Natural killer cell (primary cell): ENCODE data around the gene SCAPER. TPM values are rescaled to one million over a fixed set of nuclear protein-coding genes. Genes with fewer than 3 reads are reported as not detected.

ENCODE experiments used
- ATAC-seq, 3 donors: fragments of 150-1000 bp in 2 of 3; fragments of 200-7000 bp in 1 of 3; cut with Tn5 transposase; 1 replicate in 1 of 3; 2 replicates in 2 of 3; pipeline ENCODE4 v1.10.0; 2021; ENCODE audit warnings: mild to moderate bottlenecking in 2 of 3, moderate library complexity in 2 of 3
- DNase-seq, 2 donors: peaks; one replicate each; pipeline versions ENCODE4 v3.0.0 to v3.0.0-alpha.2; 2013 to 2021; ENCODE audit warnings: mixed read lengths in 1 of 2
- H3K27ac ChIP-seq: one replicate; pipeline ENCODE4 v1.5.1; 2013; ENCODE audit warnings: mild to moderate bottlenecking, low read length
- H3K27me3 ChIP-seq: one replicate; pipeline ENCODE4 v1.6.1; 2013; ENCODE audit warnings: low read length; ENCODE audit not compliant: control insufficient read depth, insufficient read depth
- H3K36me3 ChIP-seq: one replicate; pipeline ENCODE4 v1.6.1; 2013; ENCODE audit warnings: low read length; ENCODE audit not compliant: control insufficient read depth, insufficient read depth
- H3K4me1 ChIP-seq: one replicate; pipeline ENCODE4 v1.6.1; 2013; ENCODE audit warnings: low read length; ENCODE audit not compliant: control insufficient read depth, insufficient read depth
- H3K4me3 ChIP-seq: one replicate; pipeline ENCODE4 v1.5.1; 2013; ENCODE audit warnings: low read length
- H3K9me3 ChIP-seq: one replicate; pipeline ENCODE4 v1.6.1; 2013; ENCODE audit warnings: low read length; ENCODE audit not compliant: control insufficient read depth, insufficient read depth
- H3K27ac Mint-ChIP-seq, 2 donors: one replicate each; pipeline ENCODE4 v1.8.0; 2022; ENCODE audit warnings: mild to moderate bottlenecking in 2 of 2, mixed read lengths in 2 of 2, moderate library complexity in 1 of 2
- H3K27me3 Mint-ChIP-seq, 2 donors: one replicate each; pipeline ENCODE4 v1.8.0; 2022; ENCODE audit warnings: low read depth in 2 of 2, mixed read lengths in 2 of 2
- H3K36me3 Mint-ChIP-seq: one replicate; pipeline ENCODE4 v1.8.0; 2022; ENCODE audit warnings: mixed read lengths
- H3K4me1 Mint-ChIP-seq, 2 donors: one replicate each; pipeline ENCODE4 v1.8.0; 2022; ENCODE audit warnings: mixed read lengths in 2 of 2
- H3K4me3 Mint-ChIP-seq: one replicate; pipeline ENCODE4 v1.8.0; 2022; ENCODE audit warnings: mild to moderate bottlenecking, moderate library complexity, mixed read lengths
- H3K9me3 Mint-ChIP-seq, 2 donors: one replicate each; pipeline ENCODE4 v1.8.0; 2022; ENCODE audit warnings: mixed read lengths in 2 of 2
- CTCF ChIP-seq: fragments of 200-600 bp; IDR thresholded peaks from one replicate; pipeline ENCODE4 v1.8.0; 2022; ENCODE audit warnings: antibody characterized with exemption
- WGBS: methylation state at CpG from one replicate; pipeline ENCODE4 v1.1.7; 2013; ENCODE audit warnings: missing lambda C conversion rate; ENCODE audit not compliant: insufficient coverage; 5-methylcytosine and 5-hydroxymethylcytosine counted together
- intact Hi-C: fragments of 100-400 bp; cut with micrococcal nuclease; formaldehyde crosslinking; loops from one replicate; pipeline ENCODE4 v1.14.2; 2022
- total RNA-seq, 4 donors: library from RNA; stranded (reverse); fragments of 120-200 nt in 1 of 4; gene quantifications; one replicate each; pipeline versions ENCODE4 v1.2.3 to v1.2.4, GENCODE V29; 2013 to 2022

SCAPER gene
- total RNA-seq, 3 donors from 2014 or later (not counting 1 experiment from before 2014, with no cell fraction given): 48.1 to 53.6 (median 51.8) TPM

- Mint-ChIP-seq H3K9me3 (no peaks in the 10 kb centered on the region), H3K27ac (no peak overlapping the region), H3K4me3 (no peak overlapping the region), H3K27me3 (no peaks in the 10 kb centered on the region), H3K4me1 (no peaks in the 10 kb centered on the region), H3K36me3 (no peaks in the 10 kb centered on the region)
- ATAC-seq (no peak), DNase-seq (no peak)
- Histone ChIP-seq H3K27ac (no peak overlapping the region), H3K4me3 (no peak overlapping the region), H3K4me1 (no peaks in the 10 kb centered on the region), H3K36me3 (peaks cover 3% of the 10 kb centered on the region), H3K27me3 (no peaks in the 10 kb centered on the region), H3K9me3 (no peaks in the 10 kb centered on the region)
- TF ChIP-seq CTCF: no peak
- intact Hi-C loops: no loop called here
- WGBS: 97% methylated on average over 1 of the region's 1 CpG
Observed at GRCh38 chr15:76501726-76502125, 403.4 kb downstream of the SCAPER start.

DNA sequence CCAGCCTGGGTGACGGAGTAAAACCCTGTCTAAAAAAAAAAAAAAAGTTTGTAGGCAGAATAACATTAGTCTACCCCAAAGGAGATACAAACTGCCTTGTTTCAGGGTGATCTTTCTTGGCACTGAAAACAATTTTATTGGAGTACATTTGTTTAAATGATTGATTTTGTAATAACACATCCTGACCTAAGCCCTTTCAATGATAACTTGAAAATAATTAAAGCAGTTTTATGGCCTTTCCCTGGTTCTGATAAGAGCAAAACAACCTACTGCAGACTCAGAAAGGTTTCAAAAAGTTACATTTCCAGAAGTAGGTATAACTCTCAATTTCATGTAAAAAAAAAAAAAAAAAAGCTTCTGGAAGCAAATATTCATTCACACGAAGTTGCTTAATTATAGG is 404.1 kb downstream of the SCAPER start:
- H3K27ac Mint-ChIP-seq: no peak overlapping the region
- DNase-seq (no peak), ATAC-seq (no peak)
- Histone ChIP-seq H3K4me3 (no peak overlapping the region), H3K36me3 (peaks cover 3% of the 10 kb centered on the region), H3K27me3 (no peaks in the 10 kb centered on the region), H3K4me1 (no peaks in the 10 kb centered on the region), H3K9me3 (no peaks in the 10 kb centered on the region), H3K27ac (no peak overlapping the region)
- intact Hi-C loops: no loop called here
- no peaks in the 10 kb centered on the region for H3K36me3 Mint-ChIP-seq
- no peak overlapping the region for H3K4me3 Mint-ChIP-seq
- H3K9me3 Mint-ChIP-seq: no peaks in the 10 kb centered on the region
- WGBS: 92% methylated on average over 2 of the region's 2 CpGs
- no peak for TF ChIP-seq CTCF
- no peaks in the 10 kb centered on the region for H3K27me3 Mint-ChIP-seq
- no peaks in the 10 kb centered on the region for H3K4me1 Mint-ChIP-seq

GRCh38 chr15:76495487-76495886 is 409.7 kb downstream of the SCAPER start:
- DNase-seq (no peak), ATAC-seq (no peak)
- Mint-ChIP-seq H3K4me1 (no peaks in the 10 kb centered on the region), H3K27ac (no peak overlapping the region), H3K9me3 (no peaks in the 10 kb centered on the region), H3K4me3 (no peak overlapping the region), H3K36me3 (no peaks in the 10 kb centered on the region), H3K27me3 (no peaks in the 10 kb centered on the region)
- no peak overlapping the region for H3K4me3 ChIP-seq
- H3K9me3 ChIP-seq: no peaks in the 10 kb centered on the region
- no peak for TF ChIP-seq CTCF
- intact Hi-C loops: no loop called here
- H3K36me3 ChIP-seq: no peaks in the 10 kb centered on the region
- WGBS: 100% methylated on average over 3 of the region's 4 CpGs
- no peak overlapping the region for H3K27ac ChIP-seq
- H3K27me3 ChIP-seq: no peaks in the 10 kb centered on the region
- H3K4me1 ChIP-seq: no peaks in the 10 kb centered on the region

DNA sequence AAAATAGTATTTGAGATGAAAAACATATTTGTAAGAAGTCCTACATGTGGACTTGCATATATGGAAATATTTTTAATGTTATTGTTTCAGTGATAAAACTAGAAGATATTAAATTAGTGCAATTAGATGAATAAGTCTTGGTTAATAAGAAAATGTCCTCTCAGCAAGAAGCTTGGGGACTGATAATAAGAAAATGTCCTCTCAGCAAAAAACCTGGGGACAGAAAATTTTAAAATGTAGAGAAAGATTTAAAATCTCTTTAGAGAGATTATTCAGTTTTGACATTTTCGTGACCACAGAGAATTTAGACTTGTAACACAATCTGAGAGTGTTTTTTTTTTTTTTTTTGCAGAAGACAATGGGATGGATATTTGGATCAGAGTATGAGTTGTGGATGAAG is 412.6 kb downstream of the SCAPER start:
- TF ChIP-seq CTCF: no peak
- no peaks in the 10 kb centered on the region for H3K9me3 ChIP-seq
- H3K27ac ChIP-seq: no peak overlapping the region
- DNase-seq (no peak), ATAC-seq (no peak)
- no peaks in the 10 kb centered on the region for H3K27me3 ChIP-seq
- H3K36me3 Mint-ChIP-seq: no peaks in the 10 kb centered on the region
- H3K9me3 Mint-ChIP-seq: no peaks in the 10 kb centered on the region
- H3K4me3 ChIP-seq: no peak overlapping the region
- WGBS: 100% methylated on average over 1 of the region's 1 CpG
- intact Hi-C loops: no loop called here
- H3K36me3 ChIP-seq: no peaks in the 10 kb centered on the region
- no peak overlapping the region for H3K27ac Mint-ChIP-seq
- H3K27me3 Mint-ChIP-seq: no peaks in the 10 kb centered on the region
- H3K4me1 Mint-ChIP-seq: no peaks in the 10 kb centered on the region
- H3K4me3 Mint-ChIP-seq: no peak overlapping the region
- H3K4me1 ChIP-seq: no peaks in the 10 kb centered on the region
